ENCODE results near the gene KRT3. TPM values are rescaled to one million over a fixed set of nuclear protein-coding genes. Genes with fewer than 3 reads are reported as not detected.

KRT3 gene
- total and polyA plus RNA-seq, 2 donors (not counting 1 experiment from before 2014, with no cell fraction given) = not detected

DNA sequence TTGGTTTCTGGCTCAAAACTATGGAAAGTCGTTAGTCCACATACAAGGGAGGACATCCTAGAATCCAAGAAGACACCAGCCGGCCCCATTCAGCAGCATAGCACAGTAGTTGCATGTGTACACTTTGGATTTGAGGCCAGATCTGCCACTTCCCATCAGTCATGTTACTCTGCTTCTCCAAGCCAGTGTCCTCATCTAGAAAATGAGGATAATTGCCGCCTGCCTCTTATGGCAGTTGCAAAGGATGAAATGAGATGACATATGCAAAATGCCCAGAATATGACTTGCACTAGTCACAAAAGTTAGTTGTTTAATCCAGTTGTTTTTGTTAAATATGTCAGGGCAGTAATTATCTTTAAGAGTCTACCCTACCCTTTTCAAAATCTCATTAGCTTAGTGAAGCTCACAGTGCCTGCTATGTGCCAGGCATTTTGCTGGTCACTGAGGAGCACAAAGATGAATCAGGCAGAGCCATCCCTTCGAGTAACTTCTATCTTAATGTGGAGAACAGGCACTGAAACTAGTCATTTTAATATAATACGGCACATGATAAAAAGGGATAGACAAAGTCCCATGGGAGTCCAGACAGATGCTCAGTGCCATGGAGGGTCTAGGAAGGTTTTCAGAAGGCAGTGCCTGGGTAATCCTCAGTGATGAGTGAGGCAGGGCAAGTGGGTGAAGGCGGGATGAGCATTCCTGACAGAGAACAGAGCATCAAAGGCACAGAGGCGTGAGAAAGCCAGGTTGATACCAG lies 12.2 kb downstream of the KRT3 start:
- Mint-ChIP-seq H3K27ac (no peak overlapping the region), H3K4me3 (no peak overlapping the region), H3K9me3 (ENCODE audit: insufficient read depth) (peaks cover 2% of the 10 kb centered on the region), H3K27me3 (peaks cover 35% of the 10 kb centered on the region), H3K4me1 (no peaks in the 10 kb centered on the region)
- 85% methylated on average over 6 of the region's 7 CpGs for WGBS (ENCODE audit: insufficient coverage)
- H3K27me3 ChIP-seq (replicated peaks in 1 of 4; ENCODE audit: control extremely low read depth in 1 of 4, control insufficient read depth in 3 of 4, insufficient read depth in 4 of 4, low read length in 3 of 4) = peaks cover 0 to 3% (median 1%) of the 10 kb centered on the region in 4 experiments
- intact Hi-C loops (cut with micrococcal nuclease) = no loop called here
- CTCF ChIA-PET = interaction anchor here (1.0 kb wide), 1 partner anchor 197 kb away, joined by 3 read pairs; no protein-coding TSS in a partner anchor
- POLR2A ChIA-PET = no interaction called here
- no peaks in the 10 kb centered on the region for H3K9me3 ChIP-seq (ENCODE audit: control extremely low read depth in 1 of 3, control insufficient read depth in 2 of 3, insufficient read depth in 1 of 3, low read length in 2 of 3)
- no peak overlapping the region for H3K4me2 ChIP-seq (replicated peaks; ENCODE audit: low read depth, low read length, poor library complexity, severe bottlenecking)
- no peaks in the 10 kb centered on the region for H3K4me1 ChIP-seq (ENCODE audit: control insufficient read depth in 2 of 2, insufficient read depth in 2 of 2, low read length in 2 of 2)
- H2AFZ ChIP-seq (ENCODE audit: insufficient read depth, low read depth, low read length, poor library complexity, severe bottlenecking) = no peak overlapping the region
- H3K4me3 ChIP-seq (ENCODE audit: control extremely low read depth in 1 of 5, extremely low read depth in 1 of 5, insufficient read depth in 1 of 5, low read depth in 2 of 5, low read length in 4 of 5) = no peak overlapping the region
- DNase-seq = no peak
- H4K20me1 ChIP-seq (ENCODE audit: control insufficient read depth, insufficient read depth, low read length, poor library complexity, severe bottlenecking) = no peaks in the 10 kb centered on the region
- H3K27ac ChIP-seq (ENCODE audit: low read length in 2 of 2) = no peak overlapping the region
- TF ChIP-seq, protein P1, sequence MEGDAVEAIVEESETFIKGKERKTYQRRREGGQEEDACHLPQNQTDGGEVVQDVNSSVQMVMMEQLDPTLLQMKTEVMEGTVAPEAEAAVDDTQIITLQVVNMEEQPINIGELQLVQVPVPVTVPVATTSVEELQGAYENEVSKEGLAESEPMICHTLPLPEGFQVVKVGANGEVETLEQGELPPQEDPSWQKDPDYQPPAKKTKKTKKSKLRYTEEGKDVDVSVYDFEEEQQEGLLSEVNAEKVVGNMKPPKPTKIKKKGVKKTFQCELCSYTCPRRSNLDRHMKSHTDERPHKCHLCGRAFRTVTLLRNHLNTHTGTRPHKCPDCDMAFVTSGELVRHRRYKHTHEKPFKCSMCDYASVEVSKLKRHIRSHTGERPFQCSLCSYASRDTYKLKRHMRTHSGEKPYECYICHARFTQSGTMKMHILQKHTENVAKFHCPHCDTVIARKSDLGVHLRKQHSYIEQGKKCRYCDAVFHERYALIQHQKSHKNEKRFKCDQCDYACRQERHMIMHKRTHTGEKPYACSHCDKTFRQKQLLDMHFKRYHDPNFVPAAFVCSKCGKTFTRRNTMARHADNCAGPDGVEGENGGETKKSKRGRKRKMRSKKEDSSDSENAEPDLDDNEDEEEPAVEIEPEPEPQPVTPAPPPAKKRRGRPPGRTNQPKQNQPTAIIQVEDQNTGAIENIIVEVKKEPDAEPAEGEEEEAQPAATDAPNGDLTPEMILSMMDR (IDR thresholded peaks at IDR 0.05) = no peak
- no peak for TF ChIP-seq EZH2 (IDR thresholded peaks at IDR 0.05; ENCODE audit: borderline replicate concordance, insufficient read depth, low read depth, low read length, poor library complexity, severe bottlenecking)
- no peak for ATAC-seq (ENCODE audit: low read depth)
- no peaks in the 10 kb centered on the region for H3K36me3 ChIP-seq (replicated peaks in 1 of 2; ENCODE audit: control extremely low read depth in 1 of 2, control insufficient read depth in 1 of 2, extremely low read depth in 1 of 2, insufficient read depth in 2 of 2, low read length in 1 of 2)
- no peaks in the 10 kb centered on the region for H3K79me2 ChIP-seq (ENCODE audit: control insufficient read depth, insufficient read depth, low read length)
- H3K9ac ChIP-seq (ENCODE audit: low read length) = no peak overlapping the region

DNA sequence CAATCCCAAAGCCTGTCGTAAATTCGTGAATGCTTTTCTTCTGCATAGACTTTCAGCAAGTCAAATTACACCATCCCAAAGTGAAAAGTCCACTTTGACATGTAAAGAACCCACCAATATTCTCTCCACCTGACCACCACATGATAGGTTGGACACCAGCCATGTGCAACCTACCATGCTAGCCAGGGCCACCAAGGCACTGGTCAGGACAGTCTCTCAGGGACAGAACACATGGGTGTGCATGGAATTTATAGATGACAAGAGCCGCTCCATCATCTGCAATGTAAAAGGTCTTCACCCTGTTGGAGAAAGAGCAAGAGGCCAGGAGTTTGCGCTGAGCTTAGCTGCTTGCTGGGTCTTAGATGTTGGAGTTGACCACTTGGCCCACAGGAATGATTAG lies 13.4 kb downstream of the KRT3 start:
- POLR2A ChIA-PET = no interaction called here
- H3K27ac Mint-ChIP-seq = no peak overlapping the region

More for the DNA sequence above, 13.4 kb downstream of the KRT3 start:
- no peak overlapping the region for H3K9ac ChIP-seq (ENCODE audit: low read length)
- H3K27ac ChIP-seq (ENCODE audit: low read length in 2 of 2) = no peak overlapping the region
- Mint-ChIP-seq H3K4me3 (no peak overlapping the region), H3K27me3 (peaks cover 37% of the 10 kb centered on the region), H3K9me3 (ENCODE audit: insufficient read depth) (peaks cover 2% of the 10 kb centered on the region), H3K4me1 (no peaks in the 10 kb centered on the region)
- H4K20me1 ChIP-seq (ENCODE audit: control insufficient read depth, insufficient read depth, low read length, poor library complexity, severe bottlenecking) = no peaks in the 10 kb centered on the region
- H3K9me3 ChIP-seq (ENCODE audit: control extremely low read depth in 1 of 3, control insufficient read depth in 2 of 3, insufficient read depth in 1 of 3, low read length in 2 of 3) = no peaks in the 10 kb centered on the region
- no peak overlapping the region for H3K4me2 ChIP-seq (replicated peaks; ENCODE audit: low read depth, low read length, poor library complexity, severe bottlenecking)
- H3K79me2 ChIP-seq (ENCODE audit: control insufficient read depth, insufficient read depth, low read length) = no peaks in the 10 kb centered on the region
- H3K27me3 ChIP-seq (replicated peaks in 1 of 4; ENCODE audit: control extremely low read depth in 1 of 4, control insufficient read depth in 3 of 4, insufficient read depth in 4 of 4, low read length in 3 of 4) = peaks cover 0 to 3% (median 0%) of the 10 kb centered on the region in 4 experiments
- no peak overlapping the region for H3K4me3 ChIP-seq (ENCODE audit: control extremely low read depth in 1 of 5, extremely low read depth in 1 of 5, insufficient read depth in 1 of 5, low read depth in 2 of 5, low read length in 4 of 5)
- ATAC-seq (ENCODE audit: low read depth) = no peak
- H3K4me1 ChIP-seq (ENCODE audit: control insufficient read depth in 2 of 2, insufficient read depth in 2 of 2, low read length in 2 of 2) = no peaks in the 10 kb centered on the region
- TF ChIP-seq, protein P1 (IDR thresholded peaks at IDR 0.05) = no peak
- no peak for TF ChIP-seq EZH2 (IDR thresholded peaks at IDR 0.05; ENCODE audit: borderline replicate concordance, insufficient read depth, low read depth, low read length, poor library complexity, severe bottlenecking)
- intact Hi-C loops (cut with micrococcal nuclease) = no loop called here
- DNase-seq = no peak
- CTCF ChIA-PET = no interaction called here
- H2AFZ ChIP-seq (ENCODE audit: insufficient read depth, low read depth, low read length, poor library complexity, severe bottlenecking) = no peak overlapping the region
- 95% methylated on average over 3 of the region's 4 CpGs for WGBS (ENCODE audit: insufficient coverage)
- H3K36me3 ChIP-seq (replicated peaks in 1 of 2; ENCODE audit: control extremely low read depth in 1 of 2, control insufficient read depth in 1 of 2, extremely low read depth in 1 of 2, insufficient read depth in 2 of 2, low read length in 1 of 2) = no peaks in the 10 kb centered on the region
